Measurements from ENCODE around the gene COLQ.

Gene COLQ

GRCh38 chr3:15431256-15431837, 90.2 kb downstream of the COLQ start:
- peaks cover 32% of the 10 kb centered on the region for H3K79me2 ChIP-seq (ENCODE audit: insufficient read depth, low read depth)

GRCh38 chr3:15430624-15431023, 90.9 kb downstream of the COLQ start:
- no peaks in the 10 kb centered on the region for H3K36me3 ChIP-seq (ENCODE audit: insufficient read depth)

More at GRCh38 chr3:15431256-15431837, 90.2 kb downstream of the COLQ start:
- no peak overlapping the region for H3K4me3 ChIP-seq (IDR thresholded peaks at IDR 0.05; ENCODE audit: insufficient read depth, low read depth, low read length)
- no peak overlapping the region for H3K27ac ChIP-seq
- H3K27me3 ChIP-seq (ENCODE audit: insufficient read depth, low read depth), result no peaks in the 10 kb centered on the region
- no peaks in the 10 kb centered on the region for H4K20me1 ChIP-seq (ENCODE audit: insufficient read depth)
- no peak for TF ChIP-seq CTCF (conservative IDR thresholded peaks at IDR 0.05; ENCODE audit: low read depth, low read length)
- peaks cover 29% of the 10 kb centered on the region for H3K4me1 ChIP-seq (ENCODE audit: low read depth, poor library complexity, severe bottlenecking)
- H2AFZ ChIP-seq (ENCODE audit: low read depth), result no peak overlapping the region
- no peak overlapping the region for H3K9ac ChIP-seq
- H3K4me2 ChIP-seq, result no peak overlapping the region
- no peaks in the 10 kb centered on the region for H3K36me3 ChIP-seq (ENCODE audit: insufficient read depth)

GRCh38 chr3:15429080-15429479, 92.4 kb downstream of the COLQ start:
- H3K4me3 ChIP-seq (IDR thresholded peaks at IDR 0.05; ENCODE audit: insufficient read depth, low read depth, low read length), result no peak overlapping the region
- H3K9ac ChIP-seq, result no peak overlapping the region
- no peaks in the 10 kb centered on the region for H4K20me1 ChIP-seq (ENCODE audit: insufficient read depth)
- no peak for TF ChIP-seq CTCF (conservative IDR thresholded peaks at IDR 0.05; ENCODE audit: low read depth, low read length)
- H3K4me2 ChIP-seq, result peak overlapping the region; percentile 86
- peaks cover 35% of the 10 kb centered on the region for H3K79me2 ChIP-seq (ENCODE audit: insufficient read depth, low read depth)
- H3K4me1 ChIP-seq (ENCODE audit: low read depth, poor library complexity, severe bottlenecking), result peaks cover 31% of the 10 kb centered on the region
- H3K27me3 ChIP-seq (ENCODE audit: insufficient read depth, low read depth), result no peaks in the 10 kb centered on the region
- no peak overlapping the region for H3K27ac ChIP-seq
- no peaks in the 10 kb centered on the region for H3K36me3 ChIP-seq (ENCODE audit: insufficient read depth)
- H2AFZ ChIP-seq (ENCODE audit: low read depth), result no peak overlapping the region

More at GRCh38 chr3:15430624-15431023, 90.9 kb downstream of the COLQ start:
- Histone ChIP-seq H3K79me2 (ENCODE audit: insufficient read depth, low read depth) (peaks cover 35% of the 10 kb centered on the region), H3K4me2 (no peak overlapping the region), H3K9ac (no peak overlapping the region), H3K27ac (no peak overlapping the region), H3K4me3 (IDR thresholded peaks at IDR 0.05; ENCODE audit: insufficient read depth, low read depth, low read length) (no peak overlapping the region), H4K20me1 (ENCODE audit: insufficient read depth) (no peaks in the 10 kb centered on the region), H2AFZ (ENCODE audit: low read depth) (no peak overlapping the region), H3K4me1 (ENCODE audit: low read depth, poor library complexity, severe bottlenecking) (peaks cover 31% of the 10 kb centered on the region), H3K27me3 (ENCODE audit: insufficient read depth, low read depth) (no peaks in the 10 kb centered on the region)
- TF ChIP-seq CTCF (conservative IDR thresholded peaks at IDR 0.05; ENCODE audit: low read depth, low read length), result no peak

GRCh38 chr3:15428539-15428938, 93.0 kb downstream of the COLQ start:
- H3K27ac ChIP-seq, result no peak overlapping the region
- H3K4me2 ChIP-seq, result peak overlapping the region; percentile 86
- no peaks in the 10 kb centered on the region for H3K36me3 ChIP-seq (ENCODE audit: insufficient read depth)
- no peak overlapping the region for H3K4me3 ChIP-seq (IDR thresholded peaks at IDR 0.05; ENCODE audit: insufficient read depth, low read depth, low read length)
- no peaks in the 10 kb centered on the region for H3K27me3 ChIP-seq (ENCODE audit: insufficient read depth, low read depth)
- H4K20me1 ChIP-seq (ENCODE audit: insufficient read depth), result no peaks in the 10 kb centered on the region
- no peak overlapping the region for H2AFZ ChIP-seq (ENCODE audit: low read depth)
- H3K4me1 ChIP-seq (ENCODE audit: low read depth, poor library complexity, severe bottlenecking), result peaks cover 31% of the 10 kb centered on the region
- H3K9ac ChIP-seq, result no peak overlapping the region
- peaks cover 35% of the 10 kb centered on the region for H3K79me2 ChIP-seq (ENCODE audit: insufficient read depth, low read depth)
- no peak for TF ChIP-seq CTCF (conservative IDR thresholded peaks at IDR 0.05; ENCODE audit: low read depth, low read length)

Measured in KMS-11 (cell line).